NCI-H526 (cell line): ENCODE data around the gene MME.

Source experiments
- DNase-seq, 2 experiments: peaks; one replicate each; lab custom pipeline; 2025; lab: John Stamatoyannopoulos, UW

MME gene

GRCh38 chr3:155079746-155080487 lies at the start of gene MME:
Gene MME (plus strand): TSS chr3:155080319. CDS start chr3:155084168, 3,849 bp downstream.
- DNase-seq, result peak; percentile 58 to 88

- DNase-seq, result no peak
Observed at GRCh38 chr3:155031186-155031585, 48.9 kb upstream of the MME start.

- DNase-seq, result no peak
Observed at GRCh38 chr3:155032918-155033317, 47.2 kb upstream of the MME start.

- DNase-seq, result no peak
Observed at GRCh38 chr3:155034786-155035185, 45.3 kb upstream of the MME start.

DNA sequence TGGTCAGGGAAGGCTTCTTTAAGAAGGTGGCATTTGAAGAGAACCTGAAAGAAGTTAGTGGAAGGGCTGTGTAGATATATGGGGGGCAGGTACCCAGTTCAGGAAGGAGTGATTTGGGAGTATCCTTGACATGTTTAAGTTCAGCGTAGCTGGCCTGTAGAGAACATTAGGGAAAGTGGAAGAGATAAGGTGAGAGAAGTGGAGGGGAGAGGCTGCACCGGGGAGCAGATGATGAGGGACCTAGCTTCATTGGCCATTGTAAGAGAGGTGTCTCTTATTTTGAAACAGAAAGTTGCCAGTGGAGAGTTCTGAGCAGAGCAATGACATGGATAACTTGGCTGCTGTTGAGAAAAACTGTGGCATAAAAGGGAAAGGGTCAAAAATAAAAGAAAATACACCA lies 44.6 kb upstream of the MME start:
- no peak for DNase-seq

GRCh38 chr3:155037508-155038202 lies 42.5 kb upstream of the MME start:
- DNase-seq, result no peak

DNA sequence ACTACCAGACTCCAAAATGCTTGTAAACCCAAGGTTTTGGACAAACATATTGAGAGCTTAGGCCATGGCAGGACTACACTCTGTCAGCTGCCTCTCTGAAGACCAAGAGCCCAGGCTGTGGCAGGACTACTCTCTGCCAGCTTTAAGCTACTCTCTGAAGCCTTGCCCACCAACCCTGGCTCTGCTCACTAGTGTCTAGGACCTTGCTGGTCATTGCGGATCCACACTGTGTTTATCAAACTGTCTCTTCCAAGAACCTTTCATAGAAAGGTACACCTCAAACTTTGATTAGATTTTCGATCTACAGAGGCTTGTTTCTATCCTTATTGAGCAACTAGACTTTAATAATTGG lies 41.9 kb upstream of the MME start:
- DNase-seq, result no peak

DNA sequence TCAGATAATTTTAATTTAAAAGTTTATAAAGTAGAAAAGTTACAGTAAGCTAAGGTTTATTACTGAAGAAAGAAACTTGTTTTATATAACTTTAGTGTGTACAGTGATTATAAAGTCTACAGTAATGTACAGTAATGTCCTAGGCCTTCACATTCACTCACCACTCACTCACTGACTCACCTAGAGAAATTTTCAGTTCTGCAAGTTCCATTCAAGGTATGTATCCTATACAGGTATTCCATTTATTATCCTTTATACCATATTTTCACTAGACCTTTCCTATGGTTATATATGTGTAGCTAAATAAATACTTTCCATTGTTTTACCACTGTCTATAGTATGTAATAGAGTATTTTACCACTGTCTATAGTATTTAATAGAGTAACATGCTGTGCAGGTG lies 33.2 kb upstream of the MME start:
- DNase-seq, result no peak

GRCh38 chr3:155047672-155048071 lies 32.4 kb upstream of the MME start:
- DNase-seq, result no peak

GRCh38 chr3:155049959-155050358 lies 30.2 kb upstream of the MME start:
- DNase-seq, result no peak

GRCh38 chr3:155052470-155052869 lies 27.6 kb upstream of the MME start:
- no peak for DNase-seq

GRCh38 chr3:155053756-155054155 lies 26.4 kb upstream of the MME start:
- DNase-seq, result no peak

DNA sequence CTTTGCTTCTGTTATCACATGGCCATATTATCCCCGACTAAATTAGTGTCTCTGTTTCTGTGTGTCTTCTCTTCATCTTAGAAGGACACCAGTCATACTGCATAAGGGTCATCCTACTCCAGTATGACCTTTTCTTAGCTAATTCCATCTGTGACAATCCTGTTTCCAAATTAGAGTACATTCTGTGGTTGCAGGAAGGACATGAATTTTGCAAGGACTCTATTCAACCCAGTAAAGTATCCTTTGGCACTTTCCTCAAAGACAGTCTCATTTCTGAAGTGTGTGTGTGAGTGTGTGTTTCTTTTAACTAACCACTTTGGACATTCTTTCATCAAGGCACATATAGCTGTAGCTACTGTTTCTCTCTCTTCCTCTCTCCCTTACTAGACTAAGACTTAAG lies 15.2 kb upstream of the MME start:
- DNase-seq, result no peak

- DNase-seq, result no peak
Observed at GRCh38 chr3:155065537-155065936, 14.6 kb upstream of the MME start.

GRCh38 chr3:155069729-155070128 lies 10.4 kb upstream of the MME start:
- DNase-seq, result no peak

- DNase-seq, result no peak
Observed at GRCh38 chr3:155070316-155070715, 9.8 kb upstream of the MME start.

GRCh38 chr3:155070932-155071387 lies 9.2 kb upstream of the MME start:
- DNase-seq, result no peak

DNA sequence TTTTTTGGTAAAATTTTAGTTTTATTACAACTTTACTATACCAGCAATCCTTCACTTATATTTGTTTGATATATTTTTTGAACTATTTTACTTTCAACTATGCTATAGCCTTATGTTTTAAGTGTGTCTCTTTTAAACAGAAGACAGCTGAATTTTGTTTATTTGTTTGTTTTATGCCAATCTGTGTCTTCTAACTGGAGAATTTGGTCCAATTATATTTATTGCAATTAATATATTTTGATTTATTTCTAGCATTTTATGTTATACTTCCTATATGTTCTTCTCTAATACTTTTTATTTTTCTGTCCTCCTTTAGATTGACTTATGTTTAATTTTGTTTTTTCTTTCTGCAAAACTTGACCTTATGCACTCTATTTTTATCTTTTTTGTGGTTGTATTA lies 4.9 kb upstream of the MME start:
- no peak for DNase-seq

- DNase-seq, result no peak
Observed at GRCh38 chr3:155076888-155077287, 3.2 kb upstream of the MME start.

DNA sequence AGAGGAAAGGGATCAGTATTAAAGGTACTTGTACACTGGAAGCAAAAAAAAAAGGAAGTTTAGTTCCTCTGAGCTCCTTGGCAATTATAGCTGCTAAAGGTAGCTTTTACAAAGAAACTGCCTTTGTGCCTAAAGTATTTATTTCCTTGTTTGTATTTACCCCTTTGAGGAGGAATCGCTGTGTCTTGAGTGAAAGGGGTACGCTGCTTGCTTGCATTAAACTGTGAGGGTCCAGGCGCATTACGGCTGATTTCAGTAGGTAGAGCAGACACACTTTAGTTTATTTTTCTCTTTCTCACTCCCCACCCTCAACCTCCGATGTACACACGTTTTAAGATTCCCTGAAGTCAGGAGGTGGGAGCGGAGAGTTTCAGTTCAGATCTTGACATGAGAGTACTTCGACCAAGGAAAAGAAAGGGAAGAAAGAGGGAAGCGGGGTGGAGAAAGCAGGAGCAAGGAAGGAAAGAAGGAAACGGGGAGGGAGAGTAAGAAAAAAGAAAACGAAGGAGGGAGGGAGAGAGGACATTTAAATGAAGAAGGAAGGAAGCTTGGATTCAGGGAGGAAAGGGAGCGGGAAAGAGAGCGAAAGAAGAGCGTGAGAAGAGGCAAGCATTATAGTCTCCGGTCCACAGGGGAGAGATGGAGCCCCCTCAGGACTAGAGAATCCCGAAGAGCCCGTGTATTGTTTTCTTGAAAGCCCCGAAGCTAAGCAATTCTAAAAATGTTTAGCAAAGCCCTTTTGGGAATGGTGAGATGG lies 1.2 kb upstream of the MME start:
- peak in 1 of 2 experiments; percentile 30 for DNase-seq

DNA sequence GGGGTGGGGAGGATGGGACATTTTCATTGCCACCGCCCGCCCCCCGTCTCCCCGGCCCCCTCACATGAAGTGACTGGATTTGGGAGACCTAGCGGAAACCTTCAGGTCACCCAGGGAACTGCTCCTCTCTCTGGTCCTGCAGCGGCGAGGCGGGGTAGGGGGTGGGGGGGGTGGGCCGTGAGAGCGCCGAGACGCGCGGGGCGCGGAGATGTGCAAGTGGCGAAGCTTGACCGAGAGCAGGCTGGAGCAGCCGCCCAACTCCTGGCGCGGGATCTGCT lies 712 bp upstream of the MME start:
- no peak for DNase-seq

GRCh38 chr3:155080692-155081091 lies 573 bp downstream of the MME start:
- no peak for DNase-seq

DNA sequence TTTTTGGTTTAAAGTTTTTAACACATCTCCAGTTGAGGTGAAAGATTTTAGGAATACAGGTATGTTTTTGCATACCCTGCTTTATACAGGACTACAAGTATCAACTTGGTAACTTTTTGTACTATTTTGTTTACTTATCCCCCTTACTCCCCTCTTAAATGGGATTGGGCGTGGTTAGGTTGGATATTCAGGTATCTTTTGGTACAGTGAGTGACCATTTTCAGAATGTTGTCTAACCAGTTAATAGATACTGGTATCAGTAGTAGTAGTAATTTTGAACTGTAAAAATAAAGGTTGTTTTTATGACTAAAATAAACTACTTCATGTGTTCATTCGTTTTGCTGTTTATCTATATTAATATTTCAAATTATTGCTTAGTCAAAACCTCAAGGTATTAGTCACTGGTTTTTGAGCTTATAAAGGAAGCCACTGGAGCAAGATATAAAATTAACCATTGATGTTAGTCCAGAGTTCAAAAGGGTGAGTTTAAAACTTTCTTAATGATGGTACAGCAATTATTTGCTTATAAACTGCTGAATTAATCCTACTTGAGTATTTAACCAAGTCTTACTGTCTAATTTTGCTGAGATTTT lies 3.3 kb downstream of the MME start:
- no peak for DNase-seq
